Measurements from ENCODE around the gene TSPAN9.

DNA sequence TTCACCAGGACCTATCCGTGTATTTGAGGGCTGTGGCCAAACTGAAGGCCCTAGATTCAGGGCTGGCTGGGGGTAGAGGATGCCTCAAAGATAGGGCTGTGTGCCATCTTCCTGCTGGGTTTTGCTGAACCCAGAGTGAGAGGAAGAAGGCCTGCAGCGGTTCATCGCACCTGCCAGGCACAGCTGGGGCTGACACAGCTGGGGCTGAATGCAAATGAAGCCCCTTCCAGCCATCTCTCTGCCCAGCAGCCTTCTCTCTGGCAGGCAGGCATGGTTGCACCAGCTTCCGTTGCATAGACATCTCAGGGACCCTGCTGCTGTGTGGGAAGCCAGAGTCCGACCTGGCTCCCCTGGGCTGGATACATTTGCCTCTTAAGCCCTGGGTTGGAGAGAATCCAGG lies 152.4 kb downstream of the TSPAN9 start:
- TF ChIP-seq, protein P1, sequence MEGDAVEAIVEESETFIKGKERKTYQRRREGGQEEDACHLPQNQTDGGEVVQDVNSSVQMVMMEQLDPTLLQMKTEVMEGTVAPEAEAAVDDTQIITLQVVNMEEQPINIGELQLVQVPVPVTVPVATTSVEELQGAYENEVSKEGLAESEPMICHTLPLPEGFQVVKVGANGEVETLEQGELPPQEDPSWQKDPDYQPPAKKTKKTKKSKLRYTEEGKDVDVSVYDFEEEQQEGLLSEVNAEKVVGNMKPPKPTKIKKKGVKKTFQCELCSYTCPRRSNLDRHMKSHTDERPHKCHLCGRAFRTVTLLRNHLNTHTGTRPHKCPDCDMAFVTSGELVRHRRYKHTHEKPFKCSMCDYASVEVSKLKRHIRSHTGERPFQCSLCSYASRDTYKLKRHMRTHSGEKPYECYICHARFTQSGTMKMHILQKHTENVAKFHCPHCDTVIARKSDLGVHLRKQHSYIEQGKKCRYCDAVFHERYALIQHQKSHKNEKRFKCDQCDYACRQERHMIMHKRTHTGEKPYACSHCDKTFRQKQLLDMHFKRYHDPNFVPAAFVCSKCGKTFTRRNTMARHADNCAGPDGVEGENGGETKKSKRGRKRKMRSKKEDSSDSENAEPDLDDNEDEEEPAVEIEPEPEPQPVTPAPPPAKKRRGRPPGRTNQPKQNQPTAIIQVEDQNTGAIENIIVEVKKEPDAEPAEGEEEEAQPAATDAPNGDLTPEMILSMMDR (IDR thresholded peaks at IDR 0.05), result no peak
- no peak for TF ChIP-seq POLR2A (IDR thresholded peaks at IDR 0.05)

All from lower leg skin (tissue), 3 donors.